ENCODE data around the gene MAPRE3. TPM values are rescaled to one million over a fixed set of nuclear protein-coding genes. Genes with fewer than 3 reads are reported as not detected.

The MAPRE3 gene
- total RNA-seq: 2.3 and 2.7 TPM in 2 replicates

DNA sequence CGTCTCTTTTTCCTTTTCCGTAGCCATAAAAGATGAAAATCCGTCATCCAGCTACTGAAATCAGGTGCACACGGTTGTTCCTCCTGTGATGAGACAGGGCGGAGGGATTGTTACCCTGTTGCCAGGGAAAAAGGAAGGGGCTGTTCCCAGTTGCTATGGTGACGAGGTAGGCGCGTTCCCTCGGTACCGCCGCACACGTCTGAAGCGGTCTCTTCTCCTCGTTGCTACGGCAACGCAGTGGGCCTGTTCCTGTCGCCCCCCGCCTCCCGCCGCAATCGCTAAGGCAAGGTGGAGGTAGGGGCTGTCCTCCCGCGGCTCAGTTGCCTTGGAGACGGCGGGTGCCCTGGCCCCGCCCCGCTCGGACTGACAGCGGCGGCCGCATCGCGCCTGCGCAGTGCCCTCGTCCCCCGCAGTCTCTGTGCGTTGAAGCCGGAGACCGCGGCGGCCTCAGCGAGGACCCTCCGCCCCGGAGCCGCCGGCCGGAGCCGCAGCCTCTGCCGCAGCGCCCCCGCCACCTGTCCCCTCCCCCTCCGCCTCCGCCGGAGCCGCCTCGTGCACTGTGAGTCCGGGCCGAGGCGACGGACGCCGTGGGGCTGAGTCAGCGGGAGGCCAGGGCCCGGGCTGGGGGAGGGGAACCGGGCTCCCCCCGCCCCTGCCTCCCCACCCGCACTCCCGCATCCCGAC is at the start of gene MAPRE3:
TSS of gene MAPRE3 (plus strand) at position 394 of the 684 bp plus-strand sequence. CDS start 51,582 bp downstream, outside the sequence.

DNA sequence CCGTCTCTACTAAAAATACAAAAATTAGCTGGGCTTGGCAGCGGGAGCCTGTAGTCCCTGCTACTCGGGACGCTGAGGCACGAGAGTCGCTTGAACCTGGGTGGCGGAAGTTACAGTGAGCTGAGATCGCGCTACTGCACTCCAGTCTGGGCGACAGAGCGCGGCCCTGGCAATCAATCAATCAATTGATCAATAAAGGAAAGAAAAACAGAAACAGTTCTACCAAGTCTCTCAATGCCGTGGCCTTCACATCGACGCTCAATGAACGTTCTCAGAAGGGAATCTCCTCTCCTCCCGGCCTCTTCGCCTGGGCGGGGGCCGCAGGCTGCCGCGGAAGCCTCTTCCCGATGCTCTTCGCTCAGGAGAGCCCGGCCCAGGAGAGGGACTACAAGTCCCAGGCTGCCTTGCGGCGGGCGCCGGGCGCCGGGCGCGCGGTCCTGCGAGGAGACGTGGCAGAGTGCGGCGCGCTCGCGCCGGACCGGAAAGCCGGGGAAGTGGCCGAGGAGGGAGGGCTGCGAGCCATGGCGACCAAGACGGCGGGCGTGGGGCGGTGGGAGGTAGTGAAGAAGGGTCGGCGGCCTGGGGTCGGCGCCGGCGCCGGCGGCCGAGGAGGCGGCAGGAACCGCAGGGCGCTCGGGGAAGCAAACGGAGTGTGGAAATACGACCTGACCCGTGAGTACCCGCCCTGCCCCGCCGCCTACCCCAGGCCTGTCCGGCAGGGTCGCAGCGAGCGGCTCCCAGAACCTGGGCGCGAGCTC is 62.2 kb downstream of the MAPRE3 start, which contains the start of gene TMEM214:
TSS of gene TMEM214 (plus strand) at position 471 of the 758 bp plus-strand sequence. CDS start at position 522, 51 bp downstream.

DNA sequence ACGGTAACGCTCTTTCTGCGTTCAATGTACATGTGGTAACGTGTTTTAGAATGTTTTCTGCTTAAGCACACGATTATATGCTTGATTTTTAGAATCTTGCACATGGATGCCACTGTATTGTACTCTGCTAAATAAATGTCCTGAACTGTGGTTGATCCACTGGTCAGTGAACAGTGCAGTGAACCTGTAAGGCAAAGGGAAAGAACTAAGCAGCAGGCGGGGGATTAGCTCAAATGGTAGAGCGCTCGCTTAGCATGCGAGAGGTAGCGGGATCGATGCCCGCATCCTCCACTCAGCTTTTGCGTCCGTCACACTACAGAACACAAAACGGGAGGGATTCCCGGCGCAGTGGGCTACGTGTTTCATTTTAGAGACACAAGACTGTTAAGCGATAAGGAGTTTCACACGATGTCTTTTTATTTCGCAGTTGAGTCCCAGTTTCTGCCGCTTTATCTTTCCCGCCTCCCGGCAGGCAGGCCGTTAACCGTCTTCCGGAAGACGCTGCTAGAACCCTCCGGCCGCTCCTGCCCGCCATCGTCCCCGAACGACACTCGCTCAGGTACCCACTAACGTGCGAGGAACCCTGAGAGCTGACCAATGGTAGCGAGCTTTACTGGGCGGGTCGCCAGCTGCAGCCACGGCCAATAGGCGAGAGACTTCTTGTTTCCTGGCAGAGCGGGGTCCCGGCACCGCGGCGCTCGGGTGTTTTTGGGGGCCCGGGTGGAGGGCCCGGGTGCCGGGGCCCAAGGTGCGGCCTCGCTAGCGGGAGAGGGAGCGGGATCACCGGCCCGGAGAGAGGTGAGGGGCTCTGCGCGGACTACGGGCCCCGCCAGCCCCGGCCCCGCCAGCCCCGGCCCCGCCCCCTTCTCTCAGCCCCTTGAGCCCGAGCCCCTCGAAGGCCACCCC is 80.8 kb downstream of the MAPRE3 start, which contains the start of gene AGBL5:
TSS of gene AGBL5 (plus strand) at position 673 of the 906 bp plus-strand sequence. CDS start 1,291 bp downstream, outside the sequence.

DNA sequence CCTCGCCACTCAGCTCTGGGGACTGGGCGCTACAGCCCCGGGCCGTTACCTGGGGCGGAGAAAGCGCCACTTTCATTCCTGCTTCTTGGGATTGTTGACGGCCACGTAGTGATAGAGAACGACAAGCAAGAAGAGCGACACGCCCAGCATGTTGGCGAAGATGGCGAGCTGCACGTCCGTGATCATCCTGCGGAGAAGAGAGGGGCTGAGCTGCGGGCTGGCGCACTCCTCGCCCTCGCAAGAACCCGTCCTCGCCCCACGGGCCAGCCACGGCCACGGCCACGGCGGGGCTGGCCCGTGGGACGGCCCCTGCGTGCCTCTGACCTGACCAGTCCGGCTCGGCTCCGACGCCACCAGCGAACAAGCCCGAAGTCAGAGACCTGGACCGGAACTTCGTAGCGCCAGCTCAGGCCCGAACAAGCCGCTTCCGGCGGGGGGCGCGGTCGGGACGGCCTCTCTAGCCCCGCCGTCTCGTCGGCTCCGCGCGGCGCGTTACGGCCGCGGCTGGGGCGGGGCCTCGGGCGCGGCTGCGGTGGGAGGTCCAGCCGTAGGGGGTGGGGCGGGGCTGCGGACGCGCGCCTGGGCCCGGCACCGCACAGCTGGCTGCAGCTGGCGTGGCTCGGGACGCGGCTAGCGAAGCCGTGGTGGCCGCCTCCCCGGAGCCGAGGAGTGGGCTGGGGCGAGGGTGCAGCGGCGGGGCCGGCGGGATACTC is 101.0 kb downstream of the MAPRE3 start, which contains the start of gene OST4:
TSS of gene OST4 (minus strand) at position 378 of the 713 bp plus-strand sequence.

Other genes starting within 250 kb of the MAPRE3 start
- 38.2 and 57.1 TPM in 2 replicates for gene SLC35F6, start 206.4 kb upstream of the MAPRE3 start, total RNA-seq
- 17.0 and 31.7 TPM in 2 replicates for gene CENPA, start 184.6 kb upstream of the MAPRE3 start, total RNA-seq
- not detected in 2 replicates for gene DPYSL5, start 122.5 kb upstream of the MAPRE3 start, total RNA-seq
- 50.4 and 57.4 TPM in 2 replicates for gene TMEM214, start 62.3 kb downstream of the MAPRE3 start, total RNA-seq
- 24.5 and 24.7 TPM in 2 replicates for gene AGBL5, start 81.0 kb downstream of the MAPRE3 start, total RNA-seq
- 183 and 195 TPM in 2 replicates for gene OST4, start 101.0 kb downstream of the MAPRE3 start, total RNA-seq
- gene EMILIN1, start 108.0 kb downstream of the MAPRE3 start, total RNA-seq: 7.6 and 9.8 TPM in 2 replicates
- gene KHK, start 116.1 kb downstream of the MAPRE3 start, total RNA-seq: 2.4 and 3.4 TPM in 2 replicates
- 1.3 and 3.0 TPM in 2 replicates for gene CGREF1, start 148.5 kb downstream of the MAPRE3 start, total RNA-seq
- 0.13 TPM in 1 of 2 replicates, not detected in the other for gene ABHD1, start 153.2 kb downstream of the MAPRE3 start, total RNA-seq
- 38.4 and 42.0 TPM in 2 replicates for gene PREB, start 164.0 kb downstream of the MAPRE3 start, total RNA-seq
- not detected in 2 replicates for gene PRR30, start 168.8 kb downstream of the MAPRE3 start, total RNA-seq
- gene TCF23, start 178.4 kb downstream of the MAPRE3 start, total RNA-seq: not detected in 2 replicates
- 84.8 and 101 TPM in 2 replicates for gene ATRAID, start 241.4 kb downstream of the MAPRE3 start, total RNA-seq
- gene SLC5A6, start 241.6 kb downstream of the MAPRE3 start, total RNA-seq: 41.8 and 50.3 TPM in 2 replicates
- gene CAD, start 246.7 kb downstream of the MAPRE3 start, total RNA-seq: 46.7 and 70.7 TPM in 2 replicates